IMR-90 (cell line): ENCODE measurements around the gene STX7. TPM values are rescaled to one million over a fixed set of nuclear protein-coding genes. Genes with fewer than 3 reads are reported as not detected.

Experiments used
- ATAC-seq: fragments of 200-7000 bp; cut with Tn5 transposase; 2 replicates; pipeline ENCODE4 v1.9.1; 2020; ENCODE audit warnings: low read depth, mild to moderate bottlenecking, moderate library complexity
- BruUV-seq: library from RNA; stranded (reverse); fragments of 400-500 nt; replicated peaks from 2 replicates; lab custom pipeline; 2021; lab: Mats Ljungman, UMichigan
- CTCF ChIA-PET: fragments of 300-600 bp; formaldehyde crosslinking; extraction: SDS; loops from one replicate; lab custom pipeline; 2021; ENCODE audit warnings: antibody characterized with exemption; lab: Yijun Ruan, JAX
- POLR2A ChIA-PET: fragments of 300-600 bp; sonication (Branson Sonifier 250); formaldehyde crosslinking; loops from one replicate; lab custom pipeline; 2022; ENCODE audit warnings: antibody characterized with exemption; ENCODE audit not compliant: unreplicated experiment; lab: Charles Lee
- DNase-seq: peaks from one replicate; pipeline ENCODE4 v3.0.0; 2013
- H2AFZ ChIP-seq: replicated peaks from 2 replicates; pipeline ENCODE3; 2013; ENCODE audit warnings: low read length, mild to moderate bottlenecking; ENCODE audit not compliant: poor library complexity
- H2AK5ac ChIP-seq: 2 replicates; pipeline ENCODE4 v1.6.1; 2013; ENCODE audit warnings: low read depth, low read length, inconsistent platforms
- H2AK9ac ChIP-seq: replicated peaks from 2 replicates; pipeline ENCODE3; 2013; ENCODE audit warnings: mild to moderate bottlenecking, low read depth, low read length, moderate library complexity; ENCODE audit not compliant: poor library complexity
- H2BK120ac ChIP-seq: 2 replicates; pipeline ENCODE4 v1.6.1; 2013; ENCODE audit warnings: low read depth, low read length, inconsistent platforms
- H2BK15ac ChIP-seq: 3 replicates; pipeline ENCODE4 v1.6.1; 2013; ENCODE audit warnings: low read depth, low read length, inconsistent platforms
- H2BK20ac ChIP-seq: 2 replicates; pipeline ENCODE4 v1.6.1; 2013; ENCODE audit warnings: low read depth, mild to moderate bottlenecking, inconsistent platforms, low read length, moderate library complexity
- H2BK5ac ChIP-seq: 2 replicates; pipeline ENCODE4 v1.6.1; 2013; ENCODE audit warnings: mild to moderate bottlenecking, low read depth, low read length, inconsistent platforms; ENCODE audit not compliant: poor library complexity, severe bottlenecking
- H3K14ac ChIP-seq: replicated peaks from 2 replicates; pipeline ENCODE4 v1.6.1; 2013; ENCODE audit warnings: low read depth, low read length, inconsistent platforms
- H3K18ac ChIP-seq: 2 replicates; pipeline ENCODE4 v1.6.1; 2013; ENCODE audit warnings: low read depth, low read length, control low read depth
- H3K23ac ChIP-seq: 2 replicates; pipeline ENCODE4 v1.6.1; 2013; ENCODE audit warnings: low read depth, low read length, inconsistent platforms
- H3K27ac ChIP-seq: 2 replicates; pipeline ENCODE4 v1.5.1; 2013; ENCODE audit warnings: mild to moderate bottlenecking, control low read depth, low read length; ENCODE audit not compliant: insufficient read depth
- H3K27me3 ChIP-seq: 2 replicates; pipeline ENCODE4 v1.6.1; 2013; ENCODE audit warnings: low read length; ENCODE audit not compliant: control insufficient read depth, insufficient read depth
- H3K36me3 ChIP-seq: 2 replicates; pipeline ENCODE4 v1.6.1; 2013; ENCODE audit warnings: low read length, mixed read lengths; ENCODE audit not compliant: control insufficient read depth, insufficient read depth
- H3K4ac ChIP-seq: 2 replicates; pipeline ENCODE4 v1.6.1; 2013; ENCODE audit warnings: low read depth, low read length, inconsistent platforms
- H3K4me1 ChIP-seq: 2 replicates; pipeline ENCODE4 v1.6.1; 2013; ENCODE audit warnings: low read length, mixed read lengths; ENCODE audit not compliant: control insufficient read depth, insufficient read depth
- H3K4me2 ChIP-seq: 2 replicates; pipeline ENCODE4 v1.6.1; 2013; ENCODE audit warnings: low read depth, mild to moderate bottlenecking, control low read depth, low read length, moderate library complexity
- H3K4me3 ChIP-seq: 2 replicates; pipeline ENCODE4 v1.5.1; 2013; ENCODE audit warnings: low read depth, mild to moderate bottlenecking, control low read depth, low read length, moderate library complexity; ENCODE audit not compliant: insufficient read depth
- H3K56ac ChIP-seq: 2 replicates; pipeline ENCODE4 v1.6.1; 2013; ENCODE audit warnings: low read length, inconsistent platforms; ENCODE audit not compliant: insufficient read depth; ENCODE audit errors: extremely low read depth
- H3K79me1 ChIP-seq, 2 experiments: 2 replicates each; pipeline ENCODE4 v1.6.1; 2013; ENCODE audit warnings: low read length in 2 of 2, inconsistent platforms in 1 of 2, low read depth in 1 of 2
- H3K9ac ChIP-seq: 2 replicates; pipeline ENCODE4 v1.6.1; 2013; ENCODE audit warnings: low read depth, low read length, control low read depth
- H3K9me1 ChIP-seq: 2 replicates; pipeline ENCODE4 v1.6.1; 2013; ENCODE audit warnings: low read length, inconsistent platforms; ENCODE audit not compliant: insufficient read depth
- H3K9me3 ChIP-seq: 2 replicates; pipeline ENCODE4 v1.6.1; 2013; ENCODE audit warnings: low read length; ENCODE audit not compliant: control insufficient read depth, insufficient read depth
- H4K20me1 ChIP-seq: 2 replicates; pipeline ENCODE4 v1.6.1; 2013; ENCODE audit warnings: low read length, inconsistent platforms; ENCODE audit not compliant: insufficient read depth
- H4K5ac ChIP-seq: 2 replicates; pipeline ENCODE4 v1.6.1; 2013; ENCODE audit warnings: mild to moderate bottlenecking, low read depth, low read length, control low read depth
- H4K8ac ChIP-seq, 2 experiments: 2 replicates each; pipeline ENCODE4 v1.6.1; 2013; ENCODE audit warnings: low read depth in 2 of 2, low read length in 2 of 2, control low read depth in 1 of 2, inconsistent platforms in 1 of 2
- H4K91ac ChIP-seq: 2 replicates; pipeline ENCODE4 v1.6.1; 2013; ENCODE audit warnings: low read depth, low read length, inconsistent platforms; ENCODE audit not compliant: insufficient read depth
- CEBPB ChIP-seq: IDR thresholded peaks from 2 replicates; pipeline ENCODE4 v1.6.1; 2012; ENCODE audit warnings: low read depth, low read length, improper control_type of control experiment
- CHD1 ChIP-seq: IDR thresholded peaks from 2 replicates; pipeline ENCODE4 v1.6.1; 2012; ENCODE audit warnings: low read depth, low read length, improper control_type of control experiment
- FOS ChIP-seq: fragments of 150-350 bp; IDR thresholded peaks from 2 replicates; pipeline ENCODE4 v1.6.1; 2016; ENCODE audit warnings: low read depth, low read length
- MAFK ChIP-seq: IDR thresholded peaks from 2 replicates; pipeline ENCODE4 v1.6.1; 2012; ENCODE audit warnings: low read depth, low read length, improper control_type of control experiment
- MXI1 ChIP-seq: IDR thresholded peaks from 2 replicates; pipeline ENCODE4 v1.6.1; 2012; ENCODE audit warnings: low read depth, mild to moderate bottlenecking, low read length, moderate library complexity, borderline replicate concordance
- RCOR1 ChIP-seq: IDR thresholded peaks from 2 replicates; pipeline ENCODE4 v1.6.1; 2012; ENCODE audit warnings: mild to moderate bottlenecking, low read length, improper control_type of control experiment; ENCODE audit not compliant: insufficient replicate concordance
- RFX5 ChIP-seq: IDR thresholded peaks from 2 replicates; pipeline ENCODE4 v1.8.0; 2012; ENCODE audit warnings: low read depth, mild to moderate bottlenecking, low read length, moderate library complexity
- WGBS, 2 experiments: methylation state at CpG; one replicate each; pipeline versions ENCODE4 v1.1.5 to v1.1.7; 2013; ENCODE audit warnings: missing lambda C conversion rate in 2 of 2; ENCODE audit not compliant: insufficient read length in 1 of 2; ENCODE audit errors: extremely low coverage in 2 of 2; 5-methylcytosine and 5-hydroxymethylcytosine counted together
- dilution Hi-C: fragments of 300-500 bp; cut with HindIII; formaldehyde crosslinking; loops from one replicate; pipeline ENCODE4 v1.14.3; 2018; ENCODE audit warnings: low sequenced_read_pairs; ENCODE audit not compliant: unreplicated experiment
- in situ Hi-C: fragments of 300-500 bp; cut with MboI; formaldehyde crosslinking; loops from 3 replicates; pipeline ENCODE4 v1.14.3; 2019; ENCODE audit warnings: low sequenced_read_pairs, inconsistent platforms, mixed read lengths
- intact Hi-C: fragments of 100-400 bp; cut with micrococcal nuclease; formaldehyde crosslinking; loops from 2 replicates; pipeline ENCODE4 v1.10.0; 2022
- polyA plus RNA-seq, 3 experiments: library from polyadenylated mRNA; depleted of rRNA; stranded (reverse); fragments of >200 nt; gene quantifications; 2 replicates each; pipeline ENCODE4 v1.2.3, GENCODE V29; 2012; ENCODE audit warnings: low replicate concordance in 1 of 3
- total RNA-seq: library from RNA; depleted of rRNA; stranded (reverse); fragments of >200 nt; gene quantifications from 2 replicates; pipeline ENCODE4 v1.2.3, GENCODE V29; 2012

STX7 gene
- total and polyA plus RNA-seq, 2 of the 4 experiments (the other 2 are of a cell fraction), result 16.5 to 35.1 TPM

- POLR2A ChIA-PET, result no interaction called here
- CTCF ChIA-PET, result no interaction called here
- no peak overlapping the region for H3K4ac ChIP-seq
- no peaks in the 10 kb centered on the region; the same call in none of the 2 replicates for H3K9me3 ChIP-seq
- intact Hi-C loops (loop anchor here (2.0 kb wide), 1 partner anchor 45 kb away; the partner anchor contains the start of gene MOXD1), dilution Hi-C loops (no loop called here), in situ Hi-C loops (no loop called here)
- no peak overlapping the region for H2BK20ac ChIP-seq
- H3K27me3 ChIP-seq, result no peaks in the 10 kb centered on the region
- no peaks in the 10 kb centered on the region for H3K79me1 ChIP-seq
- no peak overlapping the region for H2AK9ac ChIP-seq
- peak; percentile 98 for ATAC-seq
- no peak overlapping the region for H3K9ac ChIP-seq
- no peak overlapping the region for H2BK120ac ChIP-seq
- no peak overlapping the region for H4K5ac ChIP-seq
- peak overlapping the region; percentile 55; the same call in 1 of the 2 replicates for H3K4me2 ChIP-seq
- no peak overlapping the region for H3K23ac ChIP-seq
- no peak overlapping the region for H3K4me3 ChIP-seq
- no peak overlapping the region for H3K14ac ChIP-seq
- no CpG with 5 or more reads among the region's 3 CpGs for whole genome bisulfite sequencing, 2 experiments
- no peak overlapping the region for H2AK5ac ChIP-seq
- H2BK5ac ChIP-seq, result peak overlapping the region; percentile 68
- no peak overlapping the region for H3K18ac ChIP-seq
- TF ChIP-seq MXI1, result no peak
- no peak for TF ChIP-seq CHD1
- TF ChIP-seq RFX5, result 0 out of 2 replicates have a peak, but pooled peaks have one; percentile 25
- TF ChIP-seq RCOR1, result peak; percentile 41
- TF ChIP-seq MAFK, result peak; percentile 26; the same call in 1 of the 2 replicates
- TF ChIP-seq CEBPB, result peak; percentile 79
- peak; percentile 71; the same call in 1 of the 2 replicates for TF ChIP-seq FOS
- BruUV-seq, result no TSS peak
- peak; percentile 88 for DNase-seq
- H3K56ac ChIP-seq, result no peak overlapping the region
- H3K27ac ChIP-seq, result no peak overlapping the region
- H4K20me1 ChIP-seq, result no peaks in the 10 kb centered on the region
- 0 out of 2 replicates have a peak, but pooled peaks cover 3% of the 10 kb centered on the region for H3K9me1 ChIP-seq
- no peak overlapping the region for H4K91ac ChIP-seq
- 0 out of 2 replicates have a peak, but pooled peaks cover 2% of the 10 kb centered on the region for H3K4me1 ChIP-seq
- H2BK15ac ChIP-seq, result no peak overlapping the region
- no peaks in the 10 kb centered on the region for H3K36me3 ChIP-seq
- H2AFZ ChIP-seq, result no peak overlapping the region
- peak overlapping the region in 1 of 2 experiments; percentile 43; a peak in 1 of 4 replicates for H4K8ac ChIP-seq
Observed at GRCh38 chr6:132445201-132445951, 67.5 kb downstream of the STX7 start.
